Gastrocnemius medialis (tissue), 4 donors: Measurements from ENCODE around the gene RNASEH2B. TPM values are rescaled to one million over a fixed set of nuclear protein-coding genes. Genes with fewer than 3 reads are reported as not detected.

Experiments
- ATAC-seq, 2 donors: fragments of 150-250 bp; one replicate each; pipeline ENCODE4 v1.9.1; 2016
- DNase-seq, 2 donors: peaks; one replicate each; pipeline ENCODE4 v3.0.0-alpha.2; 2019
- H3K27ac ChIP-seq, 4 donors: fragments of 200-600 bp; sonication (generic); 1 replicate in 1 of 4; 2 replicates in 3 of 4; pipeline ENCODE4 v1.5.1; 2016 to 2018; ENCODE audit warnings: mild to moderate bottlenecking in 2 of 4, moderate library complexity in 1 of 4
- H3K27me3 ChIP-seq, 3 donors: fragments of 200-600 bp; sonication (generic) in 2 of 3; 1 replicate in 1 of 3; 2 replicates in 2 of 3; pipeline versions ENCODE4 v1.5.1 to v1.6.0; 2016 to 2019; ENCODE audit warnings: mild to moderate bottlenecking in 1 of 3, moderate library complexity in 1 of 3
- H3K36me3 ChIP-seq, 2 donors: fragments of 200-600 bp; sonication (generic) in 1 of 2; one replicate each; pipeline ENCODE4 v1.5.1; 2017 to 2018
- H3K4me1 ChIP-seq, 2 donors: fragments of 200-600 bp; sonication (generic) in 1 of 2; one replicate each; pipeline ENCODE4 v1.5.1; 2016 to 2017; ENCODE audit warnings: mild to moderate bottlenecking in 2 of 2
- H3K4me3 ChIP-seq, 4 donors: fragments of 200-600 bp; sonication (generic) in 3 of 4; 1 replicate in 1 of 4; 2 replicates in 3 of 4; pipeline ENCODE4 v1.5.1; 2016 to 2019; ENCODE audit warnings: mild to moderate bottlenecking in 2 of 4
- H3K9me3 ChIP-seq, 3 donors: fragments of 200-600 bp; sonication (generic) in 2 of 3; 1 replicate in 1 of 3; 2 replicates in 2 of 3; pipeline ENCODE4 v1.5.1; 2016 to 2019
- POLR2A ChIP-seq, 2 donors: fragments of 450-650 bp; IDR thresholded peaks; one replicate each; pipeline ENCODE4 v1.6.1; 2017; ENCODE audit warnings: antibody characterized with exemption in 2 of 2, mild to moderate bottlenecking in 2 of 2, moderate library complexity in 2 of 2
- in situ Hi-C, 4 donors: fragments of 200-750 bp; cut with MboI; loops; one replicate each; pipeline versions ENCODE4 v1.15.0 to v1.8.0; 2017; ENCODE audit warnings: low sequenced_read_pairs in 4 of 4
- intact Hi-C: fragments of 100-400 bp; cut with DNase I; formaldehyde crosslinking; loops from one replicate; pipeline ENCODE4 v1.15.1; 2023; ENCODE audit warnings: low total_unique reads
- total RNA-seq, 4 donors: library from RNA; depleted of rRNA; stranded (reverse); fragments of >200 nt; gene quantifications; one replicate each; pipeline versions ENCODE4 v1.1.0 to v1.2.3, GENCODE V29; 2016
- TF ChIP-seq, protein P1 (sequence below), 5 experiments: fragments of 450-650 bp in 3 of 5; fragments of 200-600 bp in 2 of 5; sonication (generic) in 2 of 5; IDR thresholded peaks in 4 of 5; conservative IDR thresholded peaks in 1 of 5; 1 replicate in 4 of 5; 2 replicates in 1 of 5; pipeline ENCODE4 v1.5.1; 2016 to 2019; ENCODE audit warnings: antibody characterized with exemption in 5 of 5, mild to moderate bottlenecking in 3 of 5, moderate library complexity in 3 of 5

Gene RNASEH2B
- total RNA-seq, 4 donors from 2014 or later: 9.3 to 24.7 (median 11.1) TPM

DNA sequence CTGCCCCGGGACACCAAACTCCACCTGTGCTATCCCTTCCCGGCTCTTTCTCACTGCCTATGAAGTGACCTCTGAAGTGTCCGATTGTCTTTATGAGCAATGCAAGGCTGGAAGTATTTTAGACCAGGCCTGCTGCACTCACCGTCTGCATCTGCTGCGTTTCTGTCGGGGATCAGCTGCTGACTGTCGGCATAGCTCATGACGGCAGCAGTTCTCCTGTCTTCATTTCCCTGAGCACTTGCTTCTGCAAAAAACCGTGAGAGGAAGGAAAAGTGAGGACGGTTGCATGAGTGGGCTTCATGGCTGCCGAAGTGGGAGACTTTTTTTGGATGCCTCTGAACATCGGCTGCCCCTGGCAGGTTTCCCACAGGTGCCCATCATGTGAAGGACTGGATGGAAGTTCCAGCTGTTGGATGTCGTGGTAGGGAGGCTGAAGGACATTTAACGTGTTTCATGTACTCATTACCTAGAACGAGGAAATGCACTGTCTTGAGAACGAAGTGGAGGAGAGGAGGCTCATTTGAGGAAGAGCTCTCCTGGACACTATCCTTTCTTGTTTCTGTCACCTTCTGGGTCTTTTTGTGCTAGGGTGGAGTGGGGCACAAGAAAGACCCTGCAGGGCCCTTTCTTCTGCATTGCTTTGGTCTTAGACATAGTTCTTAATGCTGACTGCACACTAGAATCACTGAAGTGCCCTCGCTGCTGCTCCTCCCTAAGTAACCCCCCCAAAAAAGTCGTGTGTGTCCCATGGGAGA, 94.7 kb downstream of the RNASEH2B start:
- Histone ChIP-seq H3K9me3 (no peaks in the 10 kb centered on the region), H3K27ac (no peak overlapping the region), H3K36me3 (no peaks in the 10 kb centered on the region), H3K4me1 (no peaks in the 10 kb centered on the region), H3K4me3 (no peak overlapping the region), H3K27me3 (no peaks in the 10 kb centered on the region)
- no peak for ATAC-seq
- DNase-seq: no peak
- TF ChIP-seq, protein P1, sequence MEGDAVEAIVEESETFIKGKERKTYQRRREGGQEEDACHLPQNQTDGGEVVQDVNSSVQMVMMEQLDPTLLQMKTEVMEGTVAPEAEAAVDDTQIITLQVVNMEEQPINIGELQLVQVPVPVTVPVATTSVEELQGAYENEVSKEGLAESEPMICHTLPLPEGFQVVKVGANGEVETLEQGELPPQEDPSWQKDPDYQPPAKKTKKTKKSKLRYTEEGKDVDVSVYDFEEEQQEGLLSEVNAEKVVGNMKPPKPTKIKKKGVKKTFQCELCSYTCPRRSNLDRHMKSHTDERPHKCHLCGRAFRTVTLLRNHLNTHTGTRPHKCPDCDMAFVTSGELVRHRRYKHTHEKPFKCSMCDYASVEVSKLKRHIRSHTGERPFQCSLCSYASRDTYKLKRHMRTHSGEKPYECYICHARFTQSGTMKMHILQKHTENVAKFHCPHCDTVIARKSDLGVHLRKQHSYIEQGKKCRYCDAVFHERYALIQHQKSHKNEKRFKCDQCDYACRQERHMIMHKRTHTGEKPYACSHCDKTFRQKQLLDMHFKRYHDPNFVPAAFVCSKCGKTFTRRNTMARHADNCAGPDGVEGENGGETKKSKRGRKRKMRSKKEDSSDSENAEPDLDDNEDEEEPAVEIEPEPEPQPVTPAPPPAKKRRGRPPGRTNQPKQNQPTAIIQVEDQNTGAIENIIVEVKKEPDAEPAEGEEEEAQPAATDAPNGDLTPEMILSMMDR (IDR thresholded peaks at IDR 0.05 in 4 of 5, conservative IDR thresholded peaks at IDR 0.05 in 1 of 5): no peak
- no peak for TF ChIP-seq POLR2A (IDR thresholded peaks at IDR 0.05)
- in situ Hi-C loops (no loop called here), intact Hi-C loops (no loop called here)

DNA sequence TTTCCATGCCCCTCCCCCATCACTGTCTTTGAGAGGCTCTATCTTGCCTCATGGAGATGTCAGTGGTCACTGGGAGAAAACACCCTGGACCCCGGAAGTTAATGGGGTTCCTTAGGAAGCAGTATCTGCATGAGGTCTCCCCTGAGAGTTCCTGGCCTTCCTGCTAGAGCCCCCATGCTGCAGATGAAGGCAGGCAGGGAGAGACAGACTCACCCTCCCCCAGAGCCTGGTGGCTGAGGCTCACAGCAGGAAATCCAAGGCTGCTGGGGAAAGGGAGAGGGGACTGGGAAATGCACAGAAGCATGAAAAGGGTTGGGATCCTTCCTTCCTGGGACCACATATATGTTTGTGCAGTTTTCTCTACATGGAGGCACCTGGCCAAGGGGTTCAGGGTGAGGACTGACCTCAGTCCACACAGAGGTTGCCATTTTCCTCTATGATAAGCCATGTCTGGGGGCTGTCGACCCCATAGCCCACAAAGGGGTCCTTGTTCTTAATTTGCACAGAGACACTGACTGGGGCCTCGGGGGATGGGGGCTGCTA, 95.4 kb downstream of the RNASEH2B start:
- ATAC-seq (no peak), DNase-seq (no peak)
- Histone ChIP-seq H3K4me3 (no peak overlapping the region), H3K27me3 (no peaks in the 10 kb centered on the region), H3K4me1 (no peaks in the 10 kb centered on the region), H3K36me3 (no peaks in the 10 kb centered on the region), H3K9me3 (no peaks in the 10 kb centered on the region), H3K27ac (no peak overlapping the region)
- intact Hi-C loops: no loop called here
- TF ChIP-seq POLR2A (IDR thresholded peaks at IDR 0.05): no peak
- TF ChIP-seq, protein P1 (IDR thresholded peaks at IDR 0.05 in 4 of 5, conservative IDR thresholded peaks at IDR 0.05 in 1 of 5): no peak
- in situ Hi-C loops: no loop called here

DNA sequence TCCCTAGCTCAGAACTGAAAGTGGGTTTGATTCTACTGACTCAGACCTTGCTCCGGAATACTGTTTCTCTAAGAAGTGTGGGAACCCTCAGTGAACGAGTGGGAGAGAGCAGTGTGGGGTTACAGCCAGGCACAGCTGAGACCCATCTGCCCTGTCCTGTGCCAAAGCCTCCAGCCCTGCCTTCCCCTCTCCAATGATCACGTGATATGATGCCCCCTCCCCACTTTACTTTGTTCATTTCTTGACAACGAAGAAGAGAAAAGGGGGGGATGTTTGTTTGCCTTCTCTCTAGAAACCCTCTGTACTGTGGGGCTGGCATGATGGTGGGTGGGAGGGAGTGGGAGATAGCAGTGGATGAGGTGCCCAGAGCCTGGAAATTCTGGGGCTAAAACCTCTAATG, 96.0 kb downstream of the RNASEH2B start:
- no peaks in the 10 kb centered on the region for H3K36me3 ChIP-seq

More for the DNA sequence above, 96.0 kb downstream of the RNASEH2B start:
- TF ChIP-seq, protein P1 (IDR thresholded peaks at IDR 0.05 in 4 of 5, conservative IDR thresholded peaks at IDR 0.05 in 1 of 5): no peak
- TF ChIP-seq POLR2A (IDR thresholded peaks at IDR 0.05): no peak
- no peak for ATAC-seq
- H3K4me1 ChIP-seq: no peaks in the 10 kb centered on the region
- intact Hi-C loops: no loop called here
- no peaks in the 10 kb centered on the region for H3K27me3 ChIP-seq
- no peaks in the 10 kb centered on the region for H3K9me3 ChIP-seq
- in situ Hi-C loops: no loop called here
- DNase-seq: no peak
- no peak overlapping the region for H3K4me3 ChIP-seq
- no peak overlapping the region for H3K27ac ChIP-seq

Other genes starting within 250 kb of the RNASEH2B start
- under 1 TPM in 1 of 4 donors, not detected in 3; 0.24 TPM for gene DLEU7, start 66.1 kb upstream of the RNASEH2B start, total RNA-seq
- gene C13orf42, start 201.5 kb downstream of the RNASEH2B start, total RNA-seq: not detected